HG03280 (cell line): Measurements from ENCODE around the gene KAT14.
"Not testable (repeated sequence)": the region's sequence is repeated elsewhere in the genome, so short reads cannot be mapped to it uniquely, and the experiment has no call there.

ENCODE experiments used
- ATAC-seq: cut with Tn5 transposase; IDR thresholded peaks from one replicate; pipeline ENCODE4 v1.9.1; 2021; ENCODE audit warnings: mild to moderate bottlenecking, moderate library complexity; ENCODE audit not compliant: unreplicated experiment

The KAT14 gene

GRCh38 chr20:18156045-18156444, 18.4 kb downstream of the KAT14 start:
- no peak for ATAC-seq

- ATAC-seq, result no peak
These were observed 26.7 kb downstream of the KAT14 start for GRCh38 chr20:18164356-18164755.

- ATAC-seq, result no peak
These were observed 27.9 kb downstream of the KAT14 start for GRCh38 chr20:18165553-18165952.

- ATAC-seq, result no peak
These were observed 28.7 kb downstream of the KAT14 start for GRCh38 chr20:18166241-18166881.

- no peak for ATAC-seq
These were observed 29.3 kb downstream of the KAT14 start for GRCh38 chr20:18166950-18167349.

- ATAC-seq, result no peak
These were observed 34.7 kb downstream of the KAT14 start for GRCh38 chr20:18172379-18172778.

GRCh38 chr20:18174906-18175683, 37.4 kb downstream of the KAT14 start:
- ATAC-seq, result no peak

- ATAC-seq, result no peak
These were observed 38.7 kb downstream of the KAT14 start for GRCh38 chr20:18176318-18176785.

- ATAC-seq, result not testable (repeated sequence)
These were observed 42.7 kb downstream of the KAT14 start for GRCh38 chr20:18180366-18180765.

GRCh38 chr20:18180815-18181214, 43.2 kb downstream of the KAT14 start:
- ATAC-seq, result no peak

- ATAC-seq, result no peak
These were observed 49.4 kb downstream of the KAT14 start for GRCh38 chr20:18187020-18187419.

GRCh38 chr20:18188434-18188833, 50.8 kb downstream of the KAT14 start:
- ATAC-seq, result no peak

GRCh38 chr20:18190338-18191233, 52.9 kb downstream of the KAT14 start:
- no peak for ATAC-seq

GRCh38 chr20:18191306-18191705, 53.6 kb downstream of the KAT14 start:
- no peak for ATAC-seq

- not testable (repeated sequence) for ATAC-seq
These were observed 56.8 kb downstream of the KAT14 start for GRCh38 chr20:18194461-18194860.

GRCh38 chr20:18195931-18196330, 58.3 kb downstream of the KAT14 start:
- no peak for ATAC-seq

GRCh38 chr20:18197382-18198070, 59.9 kb downstream of the KAT14 start:
- no peak for ATAC-seq

- ATAC-seq, result no peak
These were observed 65.3 kb downstream of the KAT14 start for GRCh38 chr20:18202966-18203365.

GRCh38 chr20:18203700-18204099, 66.0 kb downstream of the KAT14 start:
- not testable (repeated sequence) for ATAC-seq

- no peak for ATAC-seq
These were observed 75.3 kb downstream of the KAT14 start for GRCh38 chr20:18213002-18213401.

GRCh38 chr20:18215566-18215965, 77.9 kb downstream of the KAT14 start:
- no peak for ATAC-seq
